HG03045 (cell line): ENCODE results near the gene KRTAP10-5.
"Not testable (repeated sequence)": the region's sequence is repeated elsewhere in the genome, so short reads cannot be mapped to it uniquely, and the experiment has no call there.

Experiments used
- ATAC-seq: cut with Tn5 transposase; IDR thresholded peaks from one replicate; pipeline ENCODE4 v1.9.1; 2021; ENCODE audit warnings: mild to moderate bottlenecking, moderate library complexity; ENCODE audit not compliant: unreplicated experiment

The KRTAP10-5 gene

DNA sequence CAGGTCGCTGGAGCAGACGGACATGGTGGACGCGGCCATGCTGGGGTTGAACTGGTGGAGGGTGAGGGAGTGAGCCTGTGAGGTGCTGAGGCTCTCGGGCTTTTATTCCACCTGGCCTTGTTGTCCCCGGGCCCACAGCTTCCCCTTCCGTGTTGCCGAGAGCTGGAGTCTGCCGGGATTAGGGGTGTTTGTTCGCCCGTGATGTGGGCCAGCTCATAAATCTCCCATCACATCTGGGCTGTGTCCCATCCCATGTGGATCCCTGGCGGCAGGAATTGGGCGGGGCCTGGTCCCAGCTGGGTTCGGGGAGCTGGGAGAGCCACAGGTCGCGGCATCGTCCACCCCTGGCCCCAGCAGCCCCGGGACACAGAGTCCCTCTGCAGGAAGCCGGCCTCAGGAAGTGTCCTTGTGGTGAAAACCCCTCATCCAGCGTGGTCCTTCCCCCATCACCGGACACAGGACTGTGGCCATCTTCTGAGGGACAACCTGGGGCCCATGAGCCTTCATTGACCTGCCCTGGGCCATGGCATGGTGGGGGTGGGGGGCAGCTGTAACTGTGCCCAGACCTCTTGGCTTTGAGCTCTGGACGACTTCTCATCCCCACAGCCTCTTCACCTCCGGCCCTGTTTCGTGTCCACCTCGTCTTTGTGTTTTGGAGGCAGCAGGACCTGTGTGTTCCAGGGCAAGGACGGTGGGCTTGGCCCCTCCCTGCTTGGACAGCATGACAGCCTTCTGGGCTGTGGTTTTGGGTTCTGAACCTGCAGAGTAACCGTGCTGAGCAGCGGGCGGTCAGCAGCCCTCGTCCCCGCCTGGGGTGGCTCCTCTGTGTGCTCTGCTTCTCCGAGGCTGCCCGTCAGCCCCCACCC lies 12.3 kb upstream of the KRTAP10-5 start, which contains the start of gene KRTAP10-6:
KRTAP10-6 (minus strand) TSS at position 60 of the 866 bp plus-strand sequence; CDS start at position 39, 21 bp downstream.
- no peak for ATAC-seq

DNA sequence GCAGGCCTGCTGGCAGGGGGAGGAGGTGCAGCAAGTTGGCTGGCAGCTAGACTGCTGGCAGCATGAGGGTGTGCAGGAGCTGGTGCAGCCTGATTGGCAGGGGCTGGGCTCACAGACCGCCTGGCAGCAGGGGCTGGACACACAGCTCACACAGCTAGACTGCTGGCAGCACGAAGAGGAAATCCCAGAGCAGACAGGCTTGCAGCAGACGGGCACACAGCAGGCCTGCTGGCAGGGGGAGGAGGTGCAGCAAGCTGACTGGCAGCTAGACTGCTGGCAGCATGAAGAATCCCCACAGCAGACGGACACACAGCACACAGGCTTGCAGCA lies 11.4 kb upstream of the KRTAP10-5 start:
- not testable (repeated sequence) for ATAC-seq

DNA sequence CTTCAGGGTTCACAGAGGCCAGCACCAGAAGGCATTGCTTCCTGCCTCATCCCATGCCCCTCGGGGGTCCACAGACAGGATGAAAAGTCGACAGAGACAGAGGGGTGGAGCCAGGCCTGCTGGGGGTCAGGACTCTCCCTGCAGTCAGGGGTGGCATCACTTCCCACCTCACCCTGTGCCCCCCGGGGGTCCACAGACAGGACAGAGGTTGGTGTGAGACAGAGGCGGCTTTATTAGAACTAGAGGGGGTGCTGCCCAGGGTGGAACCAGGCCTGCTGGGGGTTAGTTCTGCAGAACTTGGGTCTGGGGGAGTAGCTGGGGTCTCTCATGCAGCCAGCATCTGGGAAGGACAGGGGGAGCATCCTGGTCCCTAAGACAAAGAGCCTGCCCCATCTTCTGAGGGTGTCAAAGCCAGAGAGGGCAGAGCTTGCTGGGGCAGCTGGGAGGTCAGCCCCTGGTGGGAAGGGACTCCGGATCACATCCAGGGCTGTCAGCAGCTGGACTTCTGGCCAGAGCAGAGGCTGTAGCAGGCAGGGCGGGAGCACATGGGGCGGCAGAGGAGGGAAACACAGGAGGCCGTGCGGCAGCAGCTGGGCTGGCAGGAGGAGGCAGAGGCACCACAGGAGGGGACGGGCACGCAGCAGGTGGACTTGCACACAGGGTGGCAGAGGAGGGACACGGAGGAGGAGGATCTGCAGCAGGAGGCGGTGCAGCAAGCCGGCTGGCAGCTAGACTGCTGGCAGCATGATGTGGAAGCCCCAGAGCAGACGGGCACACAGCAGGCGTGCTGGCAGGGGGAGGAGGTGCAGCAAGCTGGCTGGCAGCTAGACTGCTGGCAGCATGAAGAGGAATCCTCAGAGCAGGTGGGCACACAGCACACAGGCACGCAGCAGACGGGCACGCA lies 10.7 kb upstream of the KRTAP10-5 start:
- not testable (repeated sequence) for ATAC-seq

DNA sequence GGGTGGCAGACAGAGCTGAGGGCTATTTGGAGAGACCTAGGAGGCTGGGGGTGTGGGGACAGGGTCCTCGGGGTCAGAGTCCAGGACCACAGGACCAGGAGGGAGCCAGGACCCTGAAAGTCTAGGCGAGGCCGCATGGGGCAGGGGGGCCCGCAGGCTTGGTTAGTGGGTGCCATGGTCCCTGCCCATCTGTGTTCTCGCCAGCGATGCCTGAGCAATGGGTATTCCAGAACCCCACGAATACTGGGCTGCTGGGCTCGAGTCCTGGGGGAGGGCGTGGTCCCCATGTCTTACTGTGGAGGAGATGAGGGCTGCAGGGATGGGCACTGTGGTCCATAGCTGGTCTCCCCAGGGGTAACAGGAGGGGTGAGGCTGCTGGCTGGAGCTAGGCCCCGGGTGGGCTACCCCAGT lies 9.9 kb upstream of the KRTAP10-5 start:
- no peak for ATAC-seq

DNA sequence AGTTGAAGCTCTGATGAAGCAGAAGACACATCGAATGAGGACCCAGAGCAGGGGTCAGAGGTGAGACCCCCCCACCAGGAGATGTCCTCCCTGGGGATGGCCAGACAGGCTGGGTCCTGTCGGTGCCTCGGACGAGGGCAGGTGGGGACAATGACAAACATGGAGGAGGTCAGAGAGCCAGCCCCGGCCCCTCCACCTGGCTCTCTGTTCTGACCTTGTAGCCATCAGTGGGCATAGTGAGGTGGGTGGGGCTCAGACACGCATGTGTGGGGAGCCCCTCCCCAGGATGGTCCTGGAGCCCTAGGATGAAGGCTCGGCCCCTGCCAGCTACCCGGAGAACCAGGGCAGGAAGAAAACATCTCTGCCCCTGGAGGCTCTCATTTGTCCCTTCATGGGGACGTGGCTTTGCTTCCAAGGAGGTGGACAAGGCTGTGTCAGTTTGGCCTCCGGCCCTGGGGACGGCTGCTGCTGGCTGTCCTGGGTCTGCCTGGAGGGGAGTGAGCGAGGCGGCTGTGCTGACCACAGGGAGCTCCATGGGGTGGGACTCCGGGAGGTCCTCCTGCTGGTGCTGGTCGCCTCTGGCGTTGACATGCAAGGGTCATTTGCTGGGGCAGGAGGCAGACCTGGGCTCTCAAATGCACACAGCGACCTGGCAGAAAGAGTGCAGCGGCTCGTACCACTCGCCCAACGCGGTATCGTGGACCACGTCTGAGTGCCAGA lies 9.3 kb upstream of the KRTAP10-5 start:
- ATAC-seq: no peak

DNA sequence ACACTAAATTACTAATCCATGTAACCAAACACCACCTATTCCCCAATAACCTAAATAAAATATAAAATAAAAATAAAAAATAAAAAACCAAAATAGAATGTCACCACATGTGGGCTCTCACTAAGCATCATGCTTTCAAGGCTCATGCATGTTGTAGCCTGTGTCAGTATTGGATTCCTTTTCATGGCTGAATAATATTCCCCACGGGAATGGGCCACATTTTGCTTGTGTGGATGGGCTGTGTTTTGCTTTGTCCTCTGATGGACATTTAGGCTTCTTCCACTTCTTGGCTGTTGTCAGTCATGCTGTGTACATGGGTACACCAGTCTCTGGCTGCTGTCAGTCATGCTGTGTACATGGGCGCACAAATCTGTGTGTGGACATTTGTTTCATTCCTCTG lies 8.7 kb upstream of the KRTAP10-5 start:
- no peak for ATAC-seq

DNA sequence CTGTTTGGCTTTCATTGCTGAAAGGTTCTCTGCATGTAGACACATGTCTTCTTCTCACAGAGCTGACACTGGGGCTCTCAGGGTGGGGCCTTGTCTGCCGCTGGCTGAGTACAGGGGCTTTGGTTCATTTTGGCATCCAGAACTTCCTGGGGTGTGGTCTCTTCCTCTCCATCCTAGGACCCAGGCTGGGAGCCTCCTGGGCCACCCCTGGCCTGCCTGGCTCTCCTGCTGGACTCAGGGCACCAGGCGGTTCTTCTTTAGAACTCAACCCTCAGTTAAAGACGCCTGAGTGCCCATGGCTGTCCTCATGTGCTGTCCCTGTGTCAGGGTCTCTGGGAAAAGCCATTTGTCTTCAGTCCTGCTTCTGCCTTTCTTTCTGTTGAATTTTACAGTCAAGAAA lies 5.5 kb upstream of the KRTAP10-5 start:
- no peak for ATAC-seq

DNA sequence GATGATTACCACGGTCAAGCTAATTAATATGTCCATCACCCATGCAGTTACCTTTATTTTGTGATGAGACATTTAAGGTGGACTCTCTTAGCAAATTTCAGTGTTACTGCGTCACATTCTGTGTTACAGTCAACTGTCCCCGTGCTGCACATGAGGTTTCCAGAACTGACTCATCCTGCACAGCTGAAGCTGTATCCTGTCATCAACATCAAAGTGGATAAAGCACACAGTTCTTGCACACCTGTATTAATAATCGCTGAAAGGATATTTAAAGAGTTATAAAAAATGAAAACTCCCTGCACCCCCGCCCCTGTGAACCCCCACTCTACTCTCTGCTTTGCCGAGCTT lies 3.4 kb upstream of the KRTAP10-5 start:
- no peak for ATAC-seq

DNA sequence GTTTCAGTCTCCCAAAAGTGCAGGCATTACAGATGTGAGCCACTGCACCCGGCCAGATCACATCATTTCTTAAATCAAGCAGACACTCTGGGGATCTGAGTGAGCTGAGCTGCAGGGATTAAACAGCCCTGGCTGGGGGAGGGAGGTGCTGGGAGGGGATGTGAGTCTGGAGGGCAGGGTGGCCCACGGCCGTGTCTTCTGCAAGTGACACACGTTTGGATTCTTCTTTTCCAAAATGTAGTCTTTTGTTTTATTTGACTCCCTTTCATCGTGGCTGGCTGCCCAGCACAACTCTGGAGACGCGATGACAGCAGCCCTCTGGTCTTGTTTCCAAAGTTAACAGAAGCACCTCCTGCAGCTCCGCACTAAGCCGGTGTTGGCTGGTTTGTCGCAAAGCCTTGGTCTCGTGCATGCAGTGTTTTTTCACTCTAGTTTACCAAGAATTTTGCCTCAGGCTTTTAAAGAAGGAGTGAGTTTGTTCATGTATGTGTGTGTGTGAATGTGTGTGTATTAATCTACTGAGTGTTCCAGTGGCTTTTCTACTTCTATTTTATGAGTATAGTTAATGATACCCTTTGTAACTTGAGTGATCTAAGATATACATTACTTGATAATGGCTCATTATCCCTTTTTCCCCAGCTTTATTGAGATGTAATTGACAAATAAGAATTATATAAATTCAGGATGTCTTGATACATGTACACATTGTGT lies 2.8 kb upstream of the KRTAP10-5 start:
- ATAC-seq: no peak

DNA sequence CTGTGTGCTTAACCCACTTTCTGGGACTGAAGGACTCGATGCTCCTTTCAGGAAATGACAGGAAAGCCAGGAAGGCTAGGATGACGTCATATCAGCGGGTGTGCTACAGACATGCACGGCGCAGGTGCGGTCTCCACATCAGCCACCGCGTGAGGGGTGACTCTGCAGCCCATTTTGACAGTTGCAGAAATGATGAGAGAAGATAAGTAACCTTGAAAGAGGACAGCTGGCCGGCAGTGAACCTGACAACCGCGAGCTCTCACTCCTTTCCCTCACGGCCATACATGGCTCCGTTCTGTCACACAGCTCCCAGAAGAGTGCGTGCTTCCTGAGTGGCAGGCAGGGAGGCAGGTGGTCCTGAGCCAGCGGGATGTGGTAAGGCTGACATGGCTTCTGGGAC lies 1.7 kb upstream of the KRTAP10-5 start:
- no peak for ATAC-seq

DNA sequence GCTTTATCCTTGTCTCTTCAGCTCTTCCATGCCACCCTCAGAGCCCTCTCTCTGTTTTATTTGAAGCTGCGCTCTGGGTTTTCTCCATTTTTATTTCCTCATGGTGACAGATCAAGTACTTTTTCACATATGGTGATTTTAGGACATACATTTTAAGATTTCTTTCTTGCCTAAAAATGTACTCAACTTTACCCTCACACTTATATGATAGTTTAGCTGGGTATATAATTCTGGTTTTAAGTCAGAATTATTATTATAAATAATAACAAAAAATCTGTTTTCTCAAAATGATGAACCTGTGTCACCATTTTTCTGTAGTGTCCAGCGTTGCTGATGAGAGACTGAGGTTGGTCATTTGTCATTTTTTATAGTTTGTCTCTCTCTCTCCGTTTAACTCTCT lies 754 bp upstream of the KRTAP10-5 start:
- no peak for ATAC-seq

DNA sequence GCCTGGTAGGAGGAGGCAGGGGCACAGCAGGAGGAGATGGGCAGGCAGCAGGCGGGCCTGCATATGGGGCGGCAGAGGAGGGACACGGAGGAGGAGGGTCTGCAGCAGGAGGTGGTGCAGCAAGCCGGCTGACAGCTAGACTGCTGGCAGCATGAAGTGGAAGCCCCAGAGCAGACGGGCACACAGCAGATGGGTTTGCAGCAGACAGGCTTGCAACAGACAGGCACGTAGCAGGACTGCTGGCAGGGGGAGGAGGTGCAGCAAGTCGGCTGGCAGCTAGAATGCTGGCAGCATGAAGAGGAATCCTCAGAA lies 615 bp downstream of the KRTAP10-5 start:
- no peak for ATAC-seq

DNA sequence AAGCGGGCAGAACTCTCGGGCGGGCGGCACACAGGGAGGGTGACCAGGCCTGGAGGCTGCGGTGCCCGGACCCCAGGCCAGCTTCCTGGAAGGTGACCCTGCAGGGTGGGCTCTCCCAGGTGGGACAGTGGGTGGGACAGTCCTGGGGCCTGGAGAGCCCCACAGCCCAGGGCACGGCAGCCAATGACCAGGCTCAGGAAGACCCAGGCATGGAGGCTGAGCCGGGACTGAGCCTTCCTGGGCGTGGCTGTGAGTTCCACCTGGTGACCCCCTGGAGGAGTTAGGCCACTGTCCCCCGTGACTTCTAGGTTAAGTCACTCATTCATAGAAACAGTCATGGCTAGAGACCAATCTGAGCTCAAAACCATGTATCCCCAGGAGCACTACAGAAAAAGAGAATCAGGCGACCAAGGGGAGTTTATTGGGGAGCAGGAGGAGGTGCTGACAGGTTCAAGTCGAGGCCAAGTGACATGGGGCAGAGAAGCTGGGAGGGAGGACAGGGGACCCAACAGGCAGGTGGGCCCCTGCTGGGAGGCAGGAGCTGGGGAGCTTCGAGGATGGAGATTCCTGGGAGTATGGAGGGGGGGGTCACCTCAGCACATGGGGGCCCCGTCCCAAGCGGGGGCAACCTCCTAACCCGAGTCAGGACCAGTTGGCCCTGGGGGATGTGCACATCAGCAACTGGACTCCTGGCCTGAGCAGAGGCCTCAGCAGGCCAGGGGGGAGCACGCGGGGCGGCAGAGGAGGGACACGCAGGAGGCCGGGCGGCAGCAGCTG lies 1.2 kb downstream of the KRTAP10-5 start:
- no peak for ATAC-seq

DNA sequence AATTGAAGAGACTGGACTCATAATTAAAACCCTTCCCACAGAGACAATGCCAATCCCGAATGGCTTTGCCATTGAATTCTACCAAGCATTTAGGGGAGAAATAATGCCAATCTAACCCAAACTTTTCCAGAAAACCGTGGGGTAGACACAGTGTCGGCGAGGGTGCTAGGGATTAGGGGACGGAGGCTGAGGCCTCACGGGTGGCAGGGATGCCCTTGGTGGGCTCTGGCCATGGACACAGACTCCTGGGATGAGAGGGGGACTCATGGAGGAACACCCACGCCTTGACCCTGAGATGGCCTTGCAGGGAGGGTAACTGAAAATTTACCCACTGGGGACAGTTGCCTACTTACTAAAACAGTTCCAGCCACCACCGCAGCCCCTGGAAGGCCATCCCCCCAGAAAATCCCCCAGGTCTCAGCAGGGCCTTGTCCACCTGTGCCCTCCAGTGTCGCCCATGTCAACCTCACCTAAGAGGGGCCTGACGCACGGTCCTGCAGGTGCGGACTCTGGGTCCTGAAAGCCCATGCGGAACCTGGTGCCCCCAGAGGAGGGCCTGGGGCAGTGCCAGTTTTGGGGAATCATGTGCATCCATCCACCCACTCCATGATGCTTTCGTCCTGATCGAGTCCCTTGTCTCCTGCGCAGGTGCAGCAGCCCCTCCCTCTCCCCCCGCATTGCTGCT lies 1.9 kb downstream of the KRTAP10-5 start:
- no peak for ATAC-seq

DNA sequence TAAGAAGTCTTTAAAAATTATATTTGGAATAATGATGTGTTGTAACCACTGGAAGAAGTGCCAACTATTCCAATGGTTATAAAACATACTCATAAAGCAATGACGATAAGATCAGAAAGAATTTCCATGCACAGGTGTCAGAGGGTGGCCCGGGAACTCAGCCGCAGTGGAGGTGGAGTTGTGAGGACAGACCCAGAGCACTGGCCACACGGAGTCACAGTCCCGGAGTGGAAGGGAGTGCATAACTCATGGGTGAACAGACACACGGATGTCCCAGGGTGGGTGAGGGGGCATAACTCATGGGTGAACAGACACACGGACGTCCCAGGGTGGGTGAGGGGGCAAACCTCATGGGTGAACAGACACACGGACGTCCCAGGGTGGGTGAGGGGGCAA lies 4.4 kb downstream of the KRTAP10-5 start:
- ATAC-seq: no peak

DNA sequence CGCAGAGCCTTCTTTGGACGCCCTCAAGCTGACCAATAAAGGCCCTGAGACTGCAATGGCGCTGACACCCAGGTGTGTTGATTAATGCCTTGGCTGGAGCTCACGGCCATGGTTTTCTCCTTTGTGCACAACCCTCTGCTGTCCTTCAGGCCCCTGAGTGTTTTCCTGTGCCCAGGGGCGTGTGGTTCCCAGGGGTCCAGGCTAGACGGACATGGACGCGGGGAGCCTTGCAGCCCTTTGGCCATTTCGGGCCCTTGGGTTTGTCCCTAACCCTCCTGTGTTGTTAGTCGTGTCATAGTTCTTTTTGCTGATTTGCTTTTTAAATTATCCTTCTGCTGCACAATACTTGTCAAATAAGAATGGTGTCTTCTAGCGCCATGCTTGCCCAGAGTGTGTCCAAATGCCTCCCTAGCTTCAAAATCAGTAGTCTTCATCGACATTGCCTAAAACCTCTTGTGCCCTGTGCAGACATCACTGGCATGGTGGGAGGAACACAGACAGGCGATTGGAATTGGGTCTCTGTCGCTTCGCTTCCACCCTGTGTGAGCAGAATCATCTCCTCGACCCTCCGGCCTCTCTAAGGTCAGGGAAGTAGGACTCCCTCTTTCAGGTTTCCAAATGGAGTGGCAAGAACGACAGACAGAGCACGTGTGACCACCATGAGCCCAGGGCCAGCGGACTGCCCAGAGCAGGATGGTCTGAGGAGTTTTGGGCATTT lies 4.9 kb downstream of the KRTAP10-5 start:
- no peak for ATAC-seq

DNA sequence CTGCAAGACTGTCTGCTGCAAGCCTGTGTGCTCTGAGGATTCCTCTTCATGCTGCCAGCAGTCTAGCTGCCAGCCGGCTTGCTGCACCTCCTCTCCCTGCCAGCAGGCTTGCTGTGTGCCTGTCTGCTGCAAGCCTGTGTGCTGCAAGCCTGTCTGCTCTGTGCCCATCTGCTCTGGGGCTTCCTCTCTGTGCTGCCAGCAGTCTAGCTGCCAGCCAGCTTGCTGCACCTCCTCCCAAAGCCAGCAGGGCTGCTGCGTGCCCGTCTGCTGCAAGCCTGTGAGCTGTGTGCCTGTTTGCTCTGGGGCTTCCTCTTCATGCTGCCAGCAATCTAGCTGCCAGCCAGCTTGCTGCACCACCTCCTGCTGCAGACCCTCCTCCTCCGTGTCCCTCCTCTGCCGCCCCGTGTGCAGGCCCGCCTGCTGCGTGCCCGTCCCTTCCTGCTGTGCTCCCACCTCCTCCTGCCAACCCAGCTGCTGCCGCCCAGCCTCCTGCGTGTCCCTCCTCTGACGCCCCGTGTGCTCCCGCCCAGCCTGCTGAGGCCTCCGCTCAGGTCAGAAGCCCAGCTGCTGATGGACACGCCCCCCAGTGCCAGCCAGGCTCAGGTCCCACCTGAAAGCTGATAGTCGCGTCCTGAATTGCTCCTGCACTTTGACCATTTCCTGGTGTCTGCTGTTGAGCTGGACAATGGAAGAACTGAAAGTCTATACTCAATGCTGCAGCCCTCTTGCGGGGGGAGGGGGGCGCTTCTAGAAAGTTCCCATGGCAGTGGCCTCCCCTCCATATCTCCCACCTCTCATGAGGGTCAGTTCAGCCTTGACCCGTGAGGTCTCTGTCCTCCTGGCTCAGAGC lies 5.7 kb downstream of the KRTAP10-5 start:
- no peak for ATAC-seq
